Endodermal cell (in vitro differentiated cells): ENCODE data around the gene NOS1. TPM values are rescaled to one million over a fixed set of nuclear protein-coding genes. Genes with fewer than 3 reads are reported as not detected.

Experiments used
- DNase-seq: peaks from one replicate; pipeline ENCODE4 v3.0.0-alpha.2; 2017
- H3K27ac ChIP-seq: 2 replicates; pipeline ENCODE4 v1.5.1; 2013; ENCODE audit warnings: mild to moderate bottlenecking, low read depth, low read length, moderate library complexity
- H3K27me3 ChIP-seq: 2 replicates; pipeline ENCODE4 v1.6.1; 2013; ENCODE audit warnings: mild to moderate bottlenecking, low read length, moderate library complexity; ENCODE audit not compliant: insufficient read depth, control insufficient read depth, poor library complexity, severe bottlenecking
- H3K36me3 ChIP-seq: 2 replicates; pipeline ENCODE4 v1.7.0; 2013; ENCODE audit warnings: mild to moderate bottlenecking, low read length, moderate library complexity; ENCODE audit not compliant: control insufficient read depth, insufficient read depth
- H3K4me1 ChIP-seq: one replicate; pipeline ENCODE4 v1.7.0; 2013; ENCODE audit warnings: low read length; ENCODE audit not compliant: control insufficient read depth, insufficient read depth
- H3K4me3 ChIP-seq: 2 replicates; pipeline ENCODE4 v1.5.1; 2013; ENCODE audit warnings: mild to moderate bottlenecking, low read length, moderate library complexity
- H3K9ac ChIP-seq: 2 replicates; pipeline ENCODE4 v1.6.1; 2013; ENCODE audit warnings: mild to moderate bottlenecking, low read length, moderate library complexity; ENCODE audit not compliant: poor library complexity, severe bottlenecking; ENCODE audit errors: extremely low read depth
- H3K9me3 ChIP-seq: 2 replicates; pipeline ENCODE4 v1.6.1; 2013; ENCODE audit warnings: mild to moderate bottlenecking, low read length, moderate library complexity; ENCODE audit not compliant: control insufficient read depth
- H3K27ac Mint-ChIP-seq: 2 replicates; pipeline ENCODE4 v1.8.0; 2020; ENCODE audit warnings: mixed read lengths
- H3K27me3 Mint-ChIP-seq: 2 replicates; pipeline ENCODE4 v1.8.0; 2021; ENCODE audit warnings: mild to moderate bottlenecking, mixed read lengths; ENCODE audit not compliant: insufficient read depth
- H3K36me3 Mint-ChIP-seq: 2 replicates; pipeline ENCODE4 v1.8.0; 2020; ENCODE audit warnings: low read depth, mixed read lengths
- H3K4me1 Mint-ChIP-seq: 2 replicates; pipeline ENCODE4 v1.8.0; 2020; ENCODE audit warnings: mixed read lengths
- H3K4me3 Mint-ChIP-seq: 2 replicates; pipeline ENCODE4 v1.8.0; 2020; ENCODE audit warnings: mild to moderate bottlenecking, moderate library complexity, mixed read lengths
- H3K9me3 Mint-ChIP-seq: 2 replicates; pipeline ENCODE4 v1.8.0; 2020; ENCODE audit warnings: mild to moderate bottlenecking, mixed read lengths
- WGBS, 2 experiments: methylation state at CpG; one replicate each; pipeline versions ENCODE4 v1.1.5 to v1.1.7; 2013; ENCODE audit warnings: missing lambda C conversion rate in 2 of 2, mixed read lengths in 1 of 2; ENCODE audit not compliant: insufficient coverage in 1 of 2, insufficient read length in 1 of 2; 5-methylcytosine and 5-hydroxymethylcytosine counted together
- total RNA-seq, 2 donors: library from RNA; stranded (reverse); fragmentation: NEBNext Ultra II Directional in 1 of 2; extraction: Animal tissue kit (Norgen Biotek cat#: 25700) in 1 of 2; gene quantifications; 2 replicates in 1 of 2; 3 replicates in 1 of 2; pipeline ENCODE4 v1.2.1, GENCODE V29; 2021
- TF ChIP-seq, protein P1 (sequence below): fragments of 200-600 bp; sonication (generic); conservative IDR thresholded peaks from 2 replicates; pipeline ENCODE4 v1.5.0; 2021; ENCODE audit warnings: antibody characterized with exemption, mild to moderate bottlenecking

The NOS1 gene
- total RNA-seq, 2 donors from 2014 or later, result 0.33 to 0.88 TPM

- H3K36me3 ChIP-seq, result peaks cover 87% of the 10 kb centered on the region
- no peak overlapping the region for H3K9ac ChIP-seq
These were observed 196.1 kb downstream of the NOS1 start for GRCh38 chr12:117165342-117165741.

GRCh38 chr12:117162633-117163032, 198.8 kb downstream of the NOS1 start:
- H3K4me1 Mint-ChIP-seq, result no peaks in the 10 kb centered on the region
- Histone ChIP-seq H3K9ac (no peak overlapping the region), H3K27me3 (no peaks in the 10 kb centered on the region), H3K4me3 (no peak overlapping the region), H3K27ac (no peak overlapping the region), H3K4me1 (no peaks in the 10 kb centered on the region), H3K36me3 (peaks cover 91% of the 10 kb centered on the region), H3K9me3 (no peaks in the 10 kb centered on the region)
- no peak for DNase-seq
- peak overlapping the region; percentile 1 for H3K27ac Mint-ChIP-seq
- no peaks in the 10 kb centered on the region for H3K27me3 Mint-ChIP-seq
- H3K9me3 Mint-ChIP-seq, result no peaks in the 10 kb centered on the region
- peaks cover 86% of the 10 kb centered on the region for H3K36me3 Mint-ChIP-seq
- H3K4me3 Mint-ChIP-seq, result no peak overlapping the region
- 85 to 89% methylated on average over 7 of the region's 7 CpGs for WGBS, 2 experiments
- TF ChIP-seq, protein P1, sequence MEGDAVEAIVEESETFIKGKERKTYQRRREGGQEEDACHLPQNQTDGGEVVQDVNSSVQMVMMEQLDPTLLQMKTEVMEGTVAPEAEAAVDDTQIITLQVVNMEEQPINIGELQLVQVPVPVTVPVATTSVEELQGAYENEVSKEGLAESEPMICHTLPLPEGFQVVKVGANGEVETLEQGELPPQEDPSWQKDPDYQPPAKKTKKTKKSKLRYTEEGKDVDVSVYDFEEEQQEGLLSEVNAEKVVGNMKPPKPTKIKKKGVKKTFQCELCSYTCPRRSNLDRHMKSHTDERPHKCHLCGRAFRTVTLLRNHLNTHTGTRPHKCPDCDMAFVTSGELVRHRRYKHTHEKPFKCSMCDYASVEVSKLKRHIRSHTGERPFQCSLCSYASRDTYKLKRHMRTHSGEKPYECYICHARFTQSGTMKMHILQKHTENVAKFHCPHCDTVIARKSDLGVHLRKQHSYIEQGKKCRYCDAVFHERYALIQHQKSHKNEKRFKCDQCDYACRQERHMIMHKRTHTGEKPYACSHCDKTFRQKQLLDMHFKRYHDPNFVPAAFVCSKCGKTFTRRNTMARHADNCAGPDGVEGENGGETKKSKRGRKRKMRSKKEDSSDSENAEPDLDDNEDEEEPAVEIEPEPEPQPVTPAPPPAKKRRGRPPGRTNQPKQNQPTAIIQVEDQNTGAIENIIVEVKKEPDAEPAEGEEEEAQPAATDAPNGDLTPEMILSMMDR, result no peak

More at GRCh38 chr12:117165342-117165741, 196.1 kb downstream of the NOS1 start:
- Histone ChIP-seq H3K27me3 (no peaks in the 10 kb centered on the region), H3K4me1 (no peaks in the 10 kb centered on the region), H3K27ac (no peak overlapping the region), H3K9me3 (peaks cover 4% of the 10 kb centered on the region), H3K4me3 (no peak overlapping the region)
- Mint-ChIP-seq H3K9me3 (no peaks in the 10 kb centered on the region), H3K4me1 (no peaks in the 10 kb centered on the region), H3K27me3 (no peaks in the 10 kb centered on the region), H3K36me3 (peaks cover 85% of the 10 kb centered on the region), H3K4me3 (no peak overlapping the region), H3K27ac (no peak overlapping the region)
- no peak for DNase-seq
- TF ChIP-seq, protein P1, result no peak
- 94 to 95% methylated on average over 5 of the region's 5 CpGs for WGBS, 2 experiments

DNA sequence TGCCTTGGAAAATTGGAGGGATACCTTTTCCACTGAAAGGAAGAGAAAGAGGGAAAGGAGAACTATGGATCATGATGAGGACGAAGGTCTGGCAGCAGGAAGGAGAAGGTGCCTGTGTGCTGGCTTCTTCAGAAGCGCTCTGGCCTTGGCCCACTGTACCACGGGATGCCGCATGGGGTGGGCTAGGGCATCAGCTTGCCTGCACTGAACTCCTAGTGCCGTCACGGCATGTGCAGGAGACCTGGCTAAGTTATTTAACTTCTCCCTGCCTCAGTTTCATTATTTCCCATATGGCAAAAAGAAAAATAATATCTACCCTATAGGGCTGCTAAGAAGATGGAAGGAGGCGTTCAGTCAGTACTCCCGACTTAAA, 199.3 kb downstream of the NOS1 start:
- Mint-ChIP-seq H3K4me1 (no peaks in the 10 kb centered on the region), H3K36me3 (peaks cover 88% of the 10 kb centered on the region), H3K27me3 (no peaks in the 10 kb centered on the region), H3K4me3 (no peak overlapping the region), H3K9me3 (no peaks in the 10 kb centered on the region), H3K27ac (peak overlapping the region; percentile 69)
- no peak overlapping the region for H3K27ac ChIP-seq
- TF ChIP-seq, protein P1, result no peak
- no peaks in the 10 kb centered on the region for H3K4me1 ChIP-seq
- whole genome bisulfite sequencing, 2 experiments, result 91 to 97% methylated on average over 6 to 8 of the region's 8 CpGs
- no peak overlapping the region for H3K4me3 ChIP-seq
- no peaks in the 10 kb centered on the region for H3K9me3 ChIP-seq
- no peaks in the 10 kb centered on the region for H3K27me3 ChIP-seq
- H3K9ac ChIP-seq, result no peak overlapping the region
- peaks cover 91% of the 10 kb centered on the region for H3K36me3 ChIP-seq
- DNase-seq, result no peak
